ENCODE data around the gene RSPRY1.

DNA sequence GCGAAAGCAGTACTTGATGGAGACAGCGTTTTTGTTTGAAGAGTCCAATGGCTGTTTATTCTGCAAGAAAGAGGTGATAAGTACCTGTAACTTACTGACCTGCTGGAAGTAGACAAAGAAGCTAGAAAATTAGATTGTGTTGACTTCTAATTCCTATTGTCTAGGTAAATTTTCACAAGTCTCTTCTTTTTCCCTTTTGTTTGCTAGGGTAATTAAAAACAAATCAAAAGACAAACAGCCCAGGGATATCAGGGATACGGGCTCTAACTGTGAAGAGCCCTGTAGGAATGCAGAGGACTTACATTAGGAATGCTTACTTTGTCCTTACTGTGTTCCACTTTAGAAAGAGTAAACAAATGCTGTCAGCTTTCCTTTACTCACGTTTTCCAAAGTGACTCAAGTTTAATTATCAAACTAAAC is 7.3 kb upstream of the RSPRY1 start:
- TF ChIP-seq, protein P1, sequence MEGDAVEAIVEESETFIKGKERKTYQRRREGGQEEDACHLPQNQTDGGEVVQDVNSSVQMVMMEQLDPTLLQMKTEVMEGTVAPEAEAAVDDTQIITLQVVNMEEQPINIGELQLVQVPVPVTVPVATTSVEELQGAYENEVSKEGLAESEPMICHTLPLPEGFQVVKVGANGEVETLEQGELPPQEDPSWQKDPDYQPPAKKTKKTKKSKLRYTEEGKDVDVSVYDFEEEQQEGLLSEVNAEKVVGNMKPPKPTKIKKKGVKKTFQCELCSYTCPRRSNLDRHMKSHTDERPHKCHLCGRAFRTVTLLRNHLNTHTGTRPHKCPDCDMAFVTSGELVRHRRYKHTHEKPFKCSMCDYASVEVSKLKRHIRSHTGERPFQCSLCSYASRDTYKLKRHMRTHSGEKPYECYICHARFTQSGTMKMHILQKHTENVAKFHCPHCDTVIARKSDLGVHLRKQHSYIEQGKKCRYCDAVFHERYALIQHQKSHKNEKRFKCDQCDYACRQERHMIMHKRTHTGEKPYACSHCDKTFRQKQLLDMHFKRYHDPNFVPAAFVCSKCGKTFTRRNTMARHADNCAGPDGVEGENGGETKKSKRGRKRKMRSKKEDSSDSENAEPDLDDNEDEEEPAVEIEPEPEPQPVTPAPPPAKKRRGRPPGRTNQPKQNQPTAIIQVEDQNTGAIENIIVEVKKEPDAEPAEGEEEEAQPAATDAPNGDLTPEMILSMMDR (IDR thresholded peaks at IDR 0.05) = no peak
- TF ChIP-seq POLR2A (IDR thresholded peaks at IDR 0.05) = no peak

Data from adrenal gland (tissue), 5 donors.